Gastrocnemius medialis (tissue), 4 donors: Measurements from ENCODE around the gene THEM5.

Experiments used
- CTCF ChIP-seq, 5 experiments: fragments of 450-650 bp in 3 of 5; fragments of 200-600 bp in 2 of 5; sonication (generic) in 2 of 5; IDR thresholded peaks in 4 of 5; conservative IDR thresholded peaks in 1 of 5; 1 replicate in 4 of 5; 2 replicates in 1 of 5; pipeline ENCODE4 v1.5.1; 2016 to 2019; ENCODE audit warnings: antibody characterized with exemption in 5 of 5, mild to moderate bottlenecking in 3 of 5, moderate library complexity in 3 of 5
- POLR2A ChIP-seq, 2 donors: fragments of 450-650 bp; IDR thresholded peaks; one replicate each; pipeline ENCODE4 v1.6.1; 2017; ENCODE audit warnings: antibody characterized with exemption in 2 of 2, mild to moderate bottlenecking in 2 of 2, moderate library complexity in 2 of 2

- TF ChIP-seq CTCF (IDR thresholded peaks at IDR 0.05 in 4 of 5, conservative IDR thresholded peaks at IDR 0.05 in 1 of 5) (no peak), POLR2A (IDR thresholded peaks at IDR 0.05) (no peak)
Observed at GRCh38 chr1:151830055-151830454, 23.5 kb downstream of the THEM5 start.
